ENCODE data around the gene FOSB.

The FOSB gene

GRCh38 chr19:45456500-45456815, 11.3 kb upstream of the FOSB start:
- TF ChIP-seq CTCF (IDR thresholded peaks at IDR 0.05) = no peak
- Histone ChIP-seq H3K27me3 (ENCODE audit: control insufficient read depth, insufficient read depth, low read length) (no peaks in the 10 kb centered on the region), H3K4me1 (peaks cover 15% of the 10 kb centered on the region), H2AFZ (peak overlapping the region; percentile 61), H3K4me3 (ENCODE audit: low read depth, low read length) (no peak overlapping the region), H3K79me2 (no peaks in the 10 kb centered on the region), H3K36me3 (ENCODE audit: control insufficient read depth, insufficient read depth, low read length) (no peaks in the 10 kb centered on the region), H3K9ac (no peak overlapping the region), H3K4me2 (ENCODE audit: low read length) (no peak overlapping the region), H3K9me3 (ENCODE audit: control insufficient read depth, low read length) (no peaks in the 10 kb centered on the region), H3K27ac (peak overlapping the region; percentile 75)

DNA sequence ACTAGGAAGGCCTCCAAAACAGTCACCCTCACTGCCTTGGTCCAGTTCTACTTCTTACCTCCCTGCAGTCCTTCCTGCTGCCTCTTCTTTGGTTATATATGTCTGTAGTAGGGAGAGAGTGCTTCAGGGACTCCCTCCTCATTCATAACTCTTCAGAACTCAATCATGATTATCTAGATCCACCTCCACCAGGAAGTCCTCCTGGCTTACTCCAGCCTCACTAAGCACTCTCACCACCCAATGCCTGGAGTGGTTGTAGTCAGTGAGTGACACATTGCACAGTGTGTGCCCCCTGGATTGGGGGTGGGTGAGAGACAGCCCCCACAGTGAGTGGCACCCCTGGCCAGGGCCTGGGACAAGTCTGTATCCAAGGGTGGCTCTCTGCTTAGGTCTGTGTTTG, 10.0 kb upstream of the FOSB start:
- Histone ChIP-seq H3K79me2 (no peaks in the 10 kb centered on the region), H3K9me3 (ENCODE audit: control insufficient read depth, low read length) (no peaks in the 10 kb centered on the region), H3K4me2 (ENCODE audit: low read length) (no peak overlapping the region), H3K4me1 (peaks cover 13% of the 10 kb centered on the region), H3K36me3 (ENCODE audit: control insufficient read depth, insufficient read depth, low read length) (no peaks in the 10 kb centered on the region), H3K4me3 (ENCODE audit: low read depth, low read length) (no peak overlapping the region), H3K9ac (no peak overlapping the region), H2AFZ (no peak overlapping the region), H3K27me3 (ENCODE audit: control insufficient read depth, insufficient read depth, low read length) (no peaks in the 10 kb centered on the region), H3K27ac (no peak overlapping the region)
- no peak for TF ChIP-seq CTCF (IDR thresholded peaks at IDR 0.05)

DNA sequence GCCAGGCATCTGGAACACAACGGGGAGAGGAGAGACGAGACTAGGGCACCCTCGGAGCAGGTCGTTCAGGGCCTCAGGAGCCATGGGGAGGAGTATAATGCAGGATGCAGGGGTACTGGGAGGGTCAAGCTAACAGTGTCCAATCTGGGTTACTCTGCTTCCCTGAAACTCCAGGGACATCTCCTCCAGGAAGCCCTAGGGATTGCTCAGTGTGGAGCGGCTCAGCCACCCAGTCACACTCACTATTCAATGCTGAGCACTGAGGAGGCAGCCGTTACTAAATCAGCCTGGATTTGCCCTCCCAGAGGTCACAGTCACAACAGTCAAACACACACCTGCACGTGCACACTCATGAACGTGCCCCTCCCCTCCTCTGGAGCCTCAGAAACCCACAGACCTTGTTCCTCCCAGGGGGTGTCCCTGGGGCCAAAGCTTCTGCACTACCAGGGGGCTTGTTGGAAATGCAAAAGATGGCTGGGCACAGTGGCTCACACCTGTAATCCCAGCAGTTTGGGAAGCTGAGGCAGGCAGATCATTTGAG, 6.9 kb upstream of the FOSB start:
- Histone ChIP-seq H3K9me3 (ENCODE audit: control insufficient read depth, low read length) (no peaks in the 10 kb centered on the region), H2AFZ (no peak overlapping the region), H3K9ac (no peak overlapping the region), H3K27me3 (ENCODE audit: control insufficient read depth, insufficient read depth, low read length) (no peaks in the 10 kb centered on the region), H3K79me2 (no peaks in the 10 kb centered on the region), H3K4me3 (ENCODE audit: low read depth, low read length) (no peak overlapping the region), H3K36me3 (ENCODE audit: control insufficient read depth, insufficient read depth, low read length) (no peaks in the 10 kb centered on the region), H3K27ac (no peak overlapping the region), H3K4me2 (ENCODE audit: low read length) (no peak overlapping the region), H3K4me1 (peaks cover 6% of the 10 kb centered on the region)
- no peak for TF ChIP-seq CTCF (IDR thresholded peaks at IDR 0.05)

GRCh38 chr19:45462174-45462573, 5.6 kb upstream of the FOSB start:
- no peak overlapping the region for H3K4me2 ChIP-seq (ENCODE audit: low read length)
- no peak for TF ChIP-seq CTCF (IDR thresholded peaks at IDR 0.05)
- no peaks in the 10 kb centered on the region for H3K4me1 ChIP-seq
- no peak overlapping the region for H2AFZ ChIP-seq
- H3K27ac ChIP-seq = no peak overlapping the region
- H3K9ac ChIP-seq = no peak overlapping the region
- H3K4me3 ChIP-seq (ENCODE audit: low read depth, low read length) = no peak overlapping the region
- no peaks in the 10 kb centered on the region for H3K79me2 ChIP-seq
- no peaks in the 10 kb centered on the region for H3K9me3 ChIP-seq (ENCODE audit: control insufficient read depth, low read length)
- no peaks in the 10 kb centered on the region for H3K36me3 ChIP-seq (ENCODE audit: control insufficient read depth, insufficient read depth, low read length)
- H3K27me3 ChIP-seq (ENCODE audit: control insufficient read depth, insufficient read depth, low read length) = no peaks in the 10 kb centered on the region

DNA sequence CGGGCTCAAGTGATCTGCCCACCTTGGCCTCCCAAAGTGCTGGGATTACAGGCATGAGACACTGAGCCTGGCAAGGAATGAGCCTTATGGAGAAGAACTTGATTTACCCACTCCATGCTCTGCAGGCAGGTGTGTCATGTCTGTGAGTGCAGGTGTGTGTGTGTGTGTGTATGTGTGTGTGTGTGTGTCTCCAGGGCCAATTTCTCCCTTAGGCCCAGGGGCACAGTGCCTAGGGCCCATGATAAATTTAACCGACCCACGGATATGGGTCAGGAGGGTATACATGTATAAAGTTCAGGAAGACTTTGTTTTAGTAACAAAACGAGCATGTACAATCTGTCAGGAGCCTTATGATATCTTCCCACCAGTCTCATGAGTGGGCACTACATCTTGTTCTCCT, 4.6 kb upstream of the FOSB start:
- Histone ChIP-seq H2AFZ (no peak overlapping the region), H3K9me3 (ENCODE audit: control insufficient read depth, low read length) (no peaks in the 10 kb centered on the region), H3K4me3 (ENCODE audit: low read depth, low read length) (no peak overlapping the region), H3K79me2 (no peaks in the 10 kb centered on the region), H3K27ac (no peak overlapping the region), H3K9ac (no peak overlapping the region), H3K4me2 (ENCODE audit: low read length) (no peak overlapping the region), H3K27me3 (ENCODE audit: control insufficient read depth, insufficient read depth, low read length) (no peaks in the 10 kb centered on the region), H3K36me3 (ENCODE audit: control insufficient read depth, insufficient read depth, low read length) (no peaks in the 10 kb centered on the region), H3K4me1 (peaks cover 3% of the 10 kb centered on the region)
- TF ChIP-seq CTCF (IDR thresholded peaks at IDR 0.05) = no peak
